Fibroblast of gingiva (primary cell): ENCODE data around the gene CCL4L2.
A peak's percentile ranks its signal among the peaks of the same experiment; 100 is the strongest.
"Not testable (repeated sequence)": the region's sequence is repeated elsewhere in the genome, so short reads cannot be mapped to it uniquely, and the experiment has no call there.

Experiments used
- DNase-seq: peaks from one replicate; pipeline ENCODE4 v3.0.0-alpha.2; 2011; ENCODE audit warnings: low read depth

Gene CCL4L2

GRCh38 chr17:36210439-36211211 lies at the start of gene CCL4L2:
TSS of gene CCL4L2 (plus strand) at chr17:36211063.
- not testable (repeated sequence) for DNase-seq

GRCh38 chr17:36168836-36169235 lies 42.0 kb upstream of the CCL4L2 start:
- not testable (repeated sequence) for DNase-seq

- DNase-seq = not testable (repeated sequence)
Observed at GRCh38 chr17:36176536-36176935, 34.3 kb upstream of the CCL4L2 start, which contains the start of gene TBC1D3B. TSS of gene TBC1D3B (minus strand) at chr17:36176636. CDS start at chr17:36175050, 1,586 bp downstream.

GRCh38 chr17:36181446-36182175 lies 29.3 kb upstream of the CCL4L2 start:
- DNase-seq = not testable (repeated sequence)

- no peak for DNase-seq
Observed at GRCh38 chr17:36182176-36183000, 28.5 kb upstream of the CCL4L2 start.

- peak; percentile 77 for DNase-seq
Observed at GRCh38 chr17:36183001-36183971, 27.6 kb upstream of the CCL4L2 start.

- no peak for DNase-seq
Observed at GRCh38 chr17:36184023-36184765, 26.7 kb upstream of the CCL4L2 start.

- no peak for DNase-seq
Observed at GRCh38 chr17:36185416-36185815, 25.4 kb upstream of the CCL4L2 start.

- not testable (repeated sequence) for DNase-seq
Observed at GRCh38 chr17:36186810-36187763, 23.8 kb upstream of the CCL4L2 start.

- DNase-seq = not testable (repeated sequence)
Observed at GRCh38 chr17:36187943-36188665, 22.8 kb upstream of the CCL4L2 start.

GRCh38 chr17:36188891-36189306 lies 22.0 kb upstream of the CCL4L2 start:
- no peak for DNase-seq

- not testable (repeated sequence) for DNase-seq
Observed at GRCh38 chr17:36189993-36190392, 20.9 kb upstream of the CCL4L2 start.

GRCh38 chr17:36190549-36191330 lies 20.1 kb upstream of the CCL4L2 start:
- DNase-seq = not testable (repeated sequence)

- DNase-seq = no peak
Observed at GRCh38 chr17:36193216-36193775, 17.6 kb upstream of the CCL4L2 start.

- DNase-seq = not testable (repeated sequence)
Observed at GRCh38 chr17:36194147-36194831, 16.6 kb upstream of the CCL4L2 start.

GRCh38 chr17:36194832-36195433 lies 15.9 kb upstream of the CCL4L2 start:
- DNase-seq = not testable (repeated sequence)
